Endodermal cell (in vitro differentiated cells): Measurements from ENCODE around the gene MYOM1. TPM values are rescaled to one million over a fixed set of nuclear protein-coding genes. Genes with fewer than 3 reads are reported as not detected.
A peak's percentile ranks its signal among the peaks of the same experiment; 100 is the strongest.
"Not testable (repeated sequence)": the region's sequence is repeated elsewhere in the genome, so short reads cannot be mapped to it uniquely, and the experiment has no call there.

Experiments used
- DNase-seq: peaks from one replicate; pipeline ENCODE4 v3.0.0-alpha.2; 2017
- H3K27ac ChIP-seq: 2 replicates; pipeline ENCODE4 v1.5.1; 2013; ENCODE audit warnings: mild to moderate bottlenecking, low read depth, low read length, moderate library complexity
- H3K27me3 ChIP-seq: 2 replicates; pipeline ENCODE4 v1.6.1; 2013; ENCODE audit warnings: mild to moderate bottlenecking, low read length, moderate library complexity; ENCODE audit not compliant: insufficient read depth, control insufficient read depth, poor library complexity, severe bottlenecking
- H3K36me3 ChIP-seq: 2 replicates; pipeline ENCODE4 v1.7.0; 2013; ENCODE audit warnings: mild to moderate bottlenecking, low read length, moderate library complexity; ENCODE audit not compliant: control insufficient read depth, insufficient read depth
- H3K4me1 ChIP-seq: one replicate; pipeline ENCODE4 v1.7.0; 2013; ENCODE audit warnings: low read length; ENCODE audit not compliant: control insufficient read depth, insufficient read depth
- H3K4me3 ChIP-seq: 2 replicates; pipeline ENCODE4 v1.5.1; 2013; ENCODE audit warnings: mild to moderate bottlenecking, low read length, moderate library complexity
- H3K9ac ChIP-seq: 2 replicates; pipeline ENCODE4 v1.6.1; 2013; ENCODE audit warnings: mild to moderate bottlenecking, low read length, moderate library complexity; ENCODE audit not compliant: poor library complexity, severe bottlenecking; ENCODE audit errors: extremely low read depth
- H3K9me3 ChIP-seq: 2 replicates; pipeline ENCODE4 v1.6.1; 2013; ENCODE audit warnings: mild to moderate bottlenecking, low read length, moderate library complexity; ENCODE audit not compliant: control insufficient read depth
- H3K27ac Mint-ChIP-seq: 2 replicates; pipeline ENCODE4 v1.8.0; 2020; ENCODE audit warnings: mixed read lengths
- H3K27me3 Mint-ChIP-seq: 2 replicates; pipeline ENCODE4 v1.8.0; 2021; ENCODE audit warnings: mild to moderate bottlenecking, mixed read lengths; ENCODE audit not compliant: insufficient read depth
- H3K36me3 Mint-ChIP-seq: 2 replicates; pipeline ENCODE4 v1.8.0; 2020; ENCODE audit warnings: low read depth, mixed read lengths
- H3K4me1 Mint-ChIP-seq: 2 replicates; pipeline ENCODE4 v1.8.0; 2020; ENCODE audit warnings: mixed read lengths
- H3K4me3 Mint-ChIP-seq: 2 replicates; pipeline ENCODE4 v1.8.0; 2020; ENCODE audit warnings: mild to moderate bottlenecking, moderate library complexity, mixed read lengths
- H3K9me3 Mint-ChIP-seq: 2 replicates; pipeline ENCODE4 v1.8.0; 2020; ENCODE audit warnings: mild to moderate bottlenecking, mixed read lengths
- CTCF ChIP-seq: fragments of 200-600 bp; sonication (generic); conservative IDR thresholded peaks from 2 replicates; pipeline ENCODE4 v1.5.0; 2021; ENCODE audit warnings: antibody characterized with exemption, mild to moderate bottlenecking
- WGBS, 2 experiments: methylation state at CpG; one replicate each; pipeline versions ENCODE4 v1.1.5 to v1.1.7; 2013; ENCODE audit warnings: missing lambda C conversion rate in 2 of 2, mixed read lengths in 1 of 2; ENCODE audit not compliant: insufficient coverage in 1 of 2, insufficient read length in 1 of 2; 5-methylcytosine and 5-hydroxymethylcytosine counted together
- total RNA-seq, 2 donors: library from RNA; stranded (reverse); fragmentation: NEBNext Ultra II Directional in 1 of 2; extraction: Animal tissue kit (Norgen Biotek cat#: 25700) in 1 of 2; gene quantifications; 2 replicates in 1 of 2; 3 replicates in 1 of 2; pipeline ENCODE4 v1.2.1, GENCODE V29; 2021

The MYOM1 gene
- total RNA-seq, 2 donors from 2014 or later = 0.49 to 0.88 TPM

DNA sequence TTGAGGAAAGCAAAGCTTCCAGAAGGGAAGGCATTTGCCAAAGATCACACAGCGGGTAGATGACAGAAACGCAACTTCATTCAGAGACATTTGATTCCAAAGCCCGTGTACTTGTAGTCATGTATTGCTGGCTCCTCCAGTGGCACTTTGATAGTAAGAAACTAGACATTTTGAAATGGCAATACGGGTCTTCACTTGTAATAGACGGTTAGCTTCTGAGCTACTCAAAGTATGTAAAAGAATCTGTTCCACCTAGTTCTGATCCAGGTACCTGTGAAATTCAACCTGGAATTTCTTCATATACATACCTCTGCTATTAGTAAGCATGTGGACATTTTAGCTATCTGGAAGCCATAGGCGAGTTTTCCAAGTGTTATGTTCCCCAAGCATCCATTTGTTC lies 1.7 kb upstream of the MYOM1 start:
- no peak overlapping the region for H3K27ac ChIP-seq
- no peak overlapping the region for H3K27ac Mint-ChIP-seq
- H3K4me3 Mint-ChIP-seq = no peak overlapping the region

DNA sequence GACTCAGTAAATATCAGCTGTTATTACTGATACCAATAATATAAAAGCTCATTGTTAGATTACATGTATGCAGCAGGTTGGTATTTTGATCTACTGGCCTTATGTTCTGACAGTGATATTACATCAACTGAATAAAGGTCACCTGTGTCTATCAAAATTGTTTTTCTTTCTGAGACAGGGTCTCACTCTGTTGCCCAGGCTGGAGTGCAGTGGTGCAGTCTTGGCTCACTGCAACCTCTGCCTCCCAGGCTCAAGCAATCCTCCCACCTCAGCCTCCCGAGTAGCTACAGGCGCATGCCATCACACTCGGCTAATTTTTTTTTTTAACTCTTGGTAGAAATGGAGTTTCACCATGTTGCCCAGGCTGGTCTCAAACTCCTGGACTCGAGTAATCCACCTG lies 1.1 kb upstream of the MYOM1 start:
- H3K9ac ChIP-seq, H3K9me3 Mint-ChIP-seq, H3K36me3 ChIP-seq, H3K36me3 Mint-ChIP-seq, H3K4me3 ChIP-seq, DNase-seq, H3K27ac Mint-ChIP-seq, H3K27ac ChIP-seq, H3K4me3 Mint-ChIP-seq, H3K27me3 Mint-ChIP-seq, H3K27me3 ChIP-seq: not testable (repeated sequence)
- Histone ChIP-seq H3K4me1 (peaks cover 23% of the 10 kb centered on the region), H3K9me3 (peaks cover 14% of the 10 kb centered on the region)
- 92 to 96% methylated on average over 2 to 4 of the region's 4 CpGs for WGBS, 2 experiments
- H3K4me1 Mint-ChIP-seq = peaks cover 38% of the 10 kb centered on the region

More for the DNA sequence above, 1.7 kb upstream of the MYOM1 start:
- Mint-ChIP-seq H3K36me3 (no peaks in the 10 kb centered on the region), H3K4me1 (peaks cover 38% of the 10 kb centered on the region), H3K9me3 (no peaks in the 10 kb centered on the region), H3K27me3 (no peaks in the 10 kb centered on the region)
- no peak overlapping the region for H3K4me3 ChIP-seq
- no peak for DNase-seq
- no peaks in the 10 kb centered on the region for H3K36me3 ChIP-seq
- peaks cover 8% of the 10 kb centered on the region for H3K9me3 ChIP-seq
- H3K4me1 ChIP-seq = peaks cover 23% of the 10 kb centered on the region
- WGBS, 2 experiments = 94 to 97% methylated on average over 6 of the region's 6 CpGs
- no peaks in the 10 kb centered on the region for H3K27me3 ChIP-seq
- no peak for TF ChIP-seq CTCF
- H3K9ac ChIP-seq = no peak overlapping the region

GRCh38 chr18:3219241-3219630 lies 532 bp downstream of the MYOM1 start:
- peaks cover 16% of the 10 kb centered on the region for H3K9me3 ChIP-seq
- no peak for DNase-seq
- Mint-ChIP-seq H3K4me1 (peaks cover 38% of the 10 kb centered on the region), H3K27ac (no peak overlapping the region), H3K27me3 (no peaks in the 10 kb centered on the region), H3K9me3 (no peaks in the 10 kb centered on the region), H3K36me3 (no peaks in the 10 kb centered on the region), H3K4me3 (no peak overlapping the region)
- H3K27ac ChIP-seq = no peak overlapping the region
- H3K9ac ChIP-seq = peak overlapping the region; percentile 34
- peaks cover 23% of the 10 kb centered on the region for H3K4me1 ChIP-seq
- H3K36me3 ChIP-seq = no peaks in the 10 kb centered on the region
- no peaks in the 10 kb centered on the region for H3K27me3 ChIP-seq
- TF ChIP-seq CTCF = no peak
- whole genome bisulfite sequencing, 2 experiments = 86 to 94% methylated on average over 8 of the region's 8 CpGs
- no peak overlapping the region for H3K4me3 ChIP-seq

- Histone ChIP-seq H3K27me3 (no peaks in the 10 kb centered on the region), H3K9me3 (peaks cover 16% of the 10 kb centered on the region), H3K36me3 (no peaks in the 10 kb centered on the region), H3K9ac (peak overlapping the region; percentile 34), H3K4me3 (peak overlapping the region; percentile 43), H3K27ac (no peak overlapping the region), H3K4me1 (peaks cover 23% of the 10 kb centered on the region)
- H3K27ac Mint-ChIP-seq = no peak overlapping the region
- TF ChIP-seq CTCF = no peak
- no peak overlapping the region for H3K4me3 Mint-ChIP-seq
- DNase-seq = no peak
- no peaks in the 10 kb centered on the region for H3K27me3 Mint-ChIP-seq
- no peaks in the 10 kb centered on the region for H3K36me3 Mint-ChIP-seq
- WGBS, 2 experiments = 53% methylated on average over 2 of the region's 2 CpGs; no CpG with 5 or more reads in 1 of the 2 experiments
- no peaks in the 10 kb centered on the region for H3K9me3 Mint-ChIP-seq
- H3K4me1 Mint-ChIP-seq = peaks cover 39% of the 10 kb centered on the region
These were observed 949 bp downstream of the MYOM1 start for GRCh38 chr18:3218819-3219218.
